GM18861 (cell line): Measurements from ENCODE around the gene AVP.
"Not testable (repeated sequence)": the region's sequence is repeated elsewhere in the genome, so short reads cannot be mapped to it uniquely, and the experiment has no call there.

ENCODE experiments used
- ATAC-seq: cut with Tn5 transposase; IDR thresholded peaks from one replicate; pipeline ENCODE4 v1.9.1; 2021; ENCODE audit not compliant: unreplicated experiment

The AVP gene, protein sequence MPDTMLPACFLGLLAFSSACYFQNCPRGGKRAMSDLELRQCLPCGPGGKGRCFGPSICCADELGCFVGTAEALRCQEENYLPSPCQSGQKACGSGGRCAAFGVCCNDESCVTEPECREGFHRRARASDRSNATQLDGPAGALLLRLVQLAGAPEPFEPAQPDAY

GRCh38 chr20:3084283-3084985, at the start of gene AVP:
TSS of gene AVP (minus strand) at chr20:3084724. CDS start at chr20:3084674, 50 bp downstream.
- ATAC-seq = no peak

DNA sequence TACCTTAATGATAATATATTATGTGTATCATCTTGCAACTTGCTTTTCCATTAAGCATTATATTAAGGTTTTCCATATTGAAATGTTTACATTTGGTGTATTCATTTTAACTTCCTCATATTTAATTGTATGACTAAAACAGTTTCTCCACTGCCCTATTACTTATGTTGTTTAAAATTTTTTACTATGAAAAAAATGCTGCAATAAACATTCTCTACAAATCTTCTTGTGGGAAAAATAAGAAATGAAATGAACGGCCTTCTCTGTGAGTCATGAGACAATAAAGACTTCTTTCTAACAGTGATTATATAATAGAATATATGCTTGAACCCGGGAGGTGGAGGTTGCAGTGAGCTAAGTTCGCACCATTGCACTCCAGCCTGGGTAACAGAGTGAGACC, 49.6 kb upstream of the AVP start:
- no peak for ATAC-seq

- no peak for ATAC-seq
Observed at GRCh38 chr20:3133155-3133554, 48.6 kb upstream of the AVP start.

GRCh38 chr20:3130051-3130600, 45.6 kb upstream of the AVP start:
- no peak for ATAC-seq

DNA sequence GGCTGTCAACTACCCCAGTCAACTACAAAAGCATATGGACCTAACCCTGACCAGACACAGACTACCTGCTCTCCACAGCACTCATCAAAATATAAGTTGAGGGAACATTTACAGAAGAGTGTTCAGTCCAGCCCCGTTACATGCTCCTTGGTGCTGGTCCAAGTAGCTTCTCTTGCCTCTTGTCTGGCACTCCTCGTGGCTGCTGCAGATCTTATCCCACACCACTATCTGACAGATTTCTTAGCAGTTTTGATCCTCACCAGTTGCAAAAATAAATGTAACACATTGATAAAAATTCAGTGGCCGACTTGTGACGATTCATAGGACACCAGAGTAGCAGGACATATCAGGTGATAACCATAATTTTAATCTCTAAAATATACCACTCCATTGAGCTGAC, 44.6 kb upstream of the AVP start:
- ATAC-seq = no peak

- ATAC-seq = no peak
Observed at GRCh38 chr20:3128275-3128984, 43.9 kb upstream of the AVP start.

DNA sequence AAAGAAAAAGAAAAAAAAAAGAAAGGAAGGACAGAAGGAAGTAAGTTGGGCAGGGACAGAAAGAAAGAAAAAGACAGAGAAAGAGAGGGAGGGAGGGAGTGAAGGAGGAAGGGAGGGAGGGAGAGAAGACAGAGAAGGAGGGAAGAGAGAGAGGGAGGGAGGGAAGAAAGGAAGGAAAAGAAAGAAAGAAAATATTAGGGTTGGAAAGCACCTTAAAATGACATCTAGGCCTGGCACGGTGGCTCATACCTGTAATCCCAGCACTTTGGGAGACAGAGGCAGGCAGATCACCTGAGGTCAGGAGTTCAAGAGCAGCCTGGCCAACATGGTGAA, 42.0 kb upstream of the AVP start:
- ATAC-seq = no peak

DNA sequence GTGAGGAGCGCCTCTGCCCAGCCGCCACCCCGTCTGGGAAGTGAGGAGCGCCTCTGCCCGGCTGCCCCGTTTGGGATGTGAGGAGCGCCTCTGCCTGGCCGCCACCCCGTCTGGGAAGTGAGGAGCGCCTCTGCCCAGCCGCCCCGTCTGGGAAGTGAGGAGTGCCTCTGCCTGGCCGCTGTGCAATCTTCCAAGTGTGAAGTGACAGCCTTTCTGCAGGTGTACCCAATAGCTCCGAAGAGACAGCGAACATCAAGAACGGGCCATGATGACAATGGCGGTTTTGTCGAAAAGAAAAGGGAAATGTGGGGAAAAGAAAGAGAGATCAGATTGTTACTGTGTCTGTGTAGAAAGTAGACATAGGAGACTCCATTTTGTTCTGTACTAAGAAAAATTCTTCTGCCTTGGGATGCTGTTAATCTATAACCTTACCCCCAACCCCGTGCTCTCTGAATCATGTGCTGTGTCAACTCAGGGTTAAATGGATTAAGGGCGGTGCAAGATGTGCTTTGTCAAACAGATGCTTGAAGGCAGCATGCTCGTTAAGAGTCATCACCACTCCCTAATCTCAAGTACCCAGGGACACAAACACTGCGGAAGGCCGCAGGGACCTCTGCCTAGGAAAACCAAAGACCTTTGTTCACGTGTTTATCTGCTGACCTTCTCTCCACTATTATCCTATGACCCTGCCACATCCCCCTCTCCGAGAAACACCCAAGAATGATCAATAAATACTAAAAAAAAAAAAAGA, 41.4 kb upstream of the AVP start:
- not testable (repeated sequence) for ATAC-seq

DNA sequence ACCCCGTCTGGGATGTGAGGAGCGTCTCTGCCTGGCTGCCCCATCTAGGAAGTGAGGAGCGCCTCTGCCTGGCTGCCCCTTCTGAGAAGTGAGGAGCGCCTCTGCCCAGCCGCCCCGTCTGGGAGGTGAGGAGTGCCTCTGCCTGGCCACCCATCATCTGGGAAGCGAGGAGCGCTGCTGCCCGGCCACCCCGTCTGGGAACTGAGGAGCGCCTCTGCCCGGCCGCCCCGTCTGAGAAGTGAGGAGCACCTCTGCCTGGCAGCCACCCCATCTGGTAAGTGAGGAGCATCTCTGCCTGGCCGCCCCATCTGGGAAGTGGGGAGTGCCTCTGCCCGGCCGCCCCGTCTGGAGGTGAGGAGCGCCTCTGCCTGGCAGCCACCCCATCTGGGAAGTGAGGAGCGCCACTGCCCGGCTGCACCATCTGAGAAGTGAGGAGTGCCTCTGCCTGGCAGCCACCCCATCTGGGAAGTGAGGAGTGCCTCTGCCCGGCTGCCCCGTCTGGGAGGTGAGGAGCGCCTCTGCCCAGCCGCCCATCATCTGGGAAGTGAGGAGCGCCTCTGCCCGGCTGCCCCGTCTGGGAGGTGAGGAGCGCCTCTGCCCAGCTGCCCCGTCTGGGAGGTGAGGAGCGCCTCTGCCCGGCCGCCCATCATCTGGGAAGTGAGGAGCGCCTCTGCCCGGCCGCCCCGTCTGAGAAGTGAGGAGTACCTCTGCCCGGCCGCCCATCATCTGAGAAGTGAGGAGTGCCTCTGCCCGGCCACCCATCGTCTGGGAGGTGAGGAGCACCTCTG, 40.4 kb upstream of the AVP start:
- ATAC-seq = not testable (repeated sequence)

GRCh38 chr20:3124163-3124562, 39.6 kb upstream of the AVP start:
- not testable (repeated sequence) for ATAC-seq

DNA sequence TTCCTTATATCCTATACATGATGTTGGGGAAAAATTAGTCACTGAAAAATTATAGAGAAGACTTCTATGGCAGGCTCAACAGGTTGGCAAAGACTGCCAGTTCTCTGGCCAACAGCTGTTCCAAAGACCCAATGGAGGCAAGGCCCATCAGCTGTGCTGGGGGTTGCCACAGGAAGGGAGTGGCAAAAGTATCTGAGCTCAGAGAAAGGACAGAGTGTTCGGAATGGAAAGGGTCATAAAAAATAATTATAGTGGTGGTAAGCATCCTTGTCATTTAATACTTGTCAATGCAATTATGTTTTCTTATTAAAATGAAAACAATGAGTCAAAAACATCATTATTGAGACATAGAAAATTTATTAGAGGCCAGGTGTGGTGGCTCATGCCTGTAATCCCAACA, 39.0 kb upstream of the AVP start:
- ATAC-seq = no peak

DNA sequence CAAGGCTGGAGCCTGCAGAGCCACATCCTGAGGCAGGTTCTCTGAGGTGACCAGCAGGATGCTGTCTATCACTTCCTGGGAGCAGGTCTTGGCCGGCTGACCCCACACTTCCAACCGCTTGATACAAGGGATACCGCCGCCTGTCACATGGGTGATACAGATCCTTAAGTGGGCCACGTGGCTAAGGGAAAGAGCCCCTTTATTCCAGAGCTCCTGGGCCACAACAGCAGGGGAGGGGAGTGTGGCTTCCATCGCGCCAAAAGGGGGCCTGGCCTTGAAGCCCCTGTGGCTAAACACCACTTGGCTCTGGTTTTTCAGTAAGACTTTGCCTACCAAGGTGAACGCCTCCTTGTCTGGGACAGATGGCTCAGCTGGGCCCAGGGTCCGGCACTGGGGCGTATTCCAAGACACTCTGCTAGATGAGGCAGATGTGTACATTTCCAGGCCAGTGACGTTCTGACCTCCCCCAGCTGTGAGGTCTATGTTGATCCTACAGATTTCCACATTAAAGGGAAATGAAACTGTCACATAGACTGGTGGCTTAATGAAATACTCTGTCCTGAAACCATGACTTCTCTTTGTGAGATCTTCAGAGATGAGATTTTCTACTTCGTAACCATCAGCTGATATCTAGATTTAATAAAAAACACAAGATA, 37.6 kb upstream of the AVP start:
- no peak for ATAC-seq

DNA sequence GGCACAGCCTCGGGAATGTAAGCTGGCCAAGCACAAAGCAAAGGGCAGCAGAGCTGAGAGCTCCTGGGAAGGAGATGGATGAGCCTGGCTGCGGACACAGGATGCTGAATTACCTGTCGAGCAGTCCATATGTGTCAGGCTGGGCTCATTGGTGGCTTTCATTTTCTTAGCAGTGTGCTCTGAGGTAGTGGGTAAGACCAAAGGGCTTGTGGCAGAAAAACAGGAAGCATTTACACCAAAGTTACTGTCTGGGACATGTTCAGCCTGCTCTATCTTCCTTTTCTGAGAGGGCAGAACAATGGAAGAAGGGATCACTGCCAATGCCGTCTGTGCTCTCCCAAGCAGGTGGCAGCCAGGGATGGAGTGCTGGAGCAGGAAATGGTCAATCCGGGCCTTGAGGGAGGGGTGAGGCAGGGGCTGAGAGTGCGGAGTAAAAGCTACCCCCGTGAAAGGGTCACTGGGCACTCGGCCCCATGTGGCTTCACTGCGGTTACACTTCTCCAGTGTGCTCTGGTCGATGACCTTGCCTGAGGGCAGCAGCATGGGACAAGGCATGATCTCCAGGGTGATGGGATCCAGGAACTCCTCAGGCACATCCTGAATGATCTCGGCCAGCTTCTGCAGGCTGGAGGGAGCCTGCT, 36.9 kb upstream of the AVP start:
- ATAC-seq = no peak

- no peak for ATAC-seq
Observed at GRCh38 chr20:3119044-3119443, 34.5 kb upstream of the AVP start.

GRCh38 chr20:3117839-3118379, 33.4 kb upstream of the AVP start:
- peak; percentile 63 for ATAC-seq

DNA sequence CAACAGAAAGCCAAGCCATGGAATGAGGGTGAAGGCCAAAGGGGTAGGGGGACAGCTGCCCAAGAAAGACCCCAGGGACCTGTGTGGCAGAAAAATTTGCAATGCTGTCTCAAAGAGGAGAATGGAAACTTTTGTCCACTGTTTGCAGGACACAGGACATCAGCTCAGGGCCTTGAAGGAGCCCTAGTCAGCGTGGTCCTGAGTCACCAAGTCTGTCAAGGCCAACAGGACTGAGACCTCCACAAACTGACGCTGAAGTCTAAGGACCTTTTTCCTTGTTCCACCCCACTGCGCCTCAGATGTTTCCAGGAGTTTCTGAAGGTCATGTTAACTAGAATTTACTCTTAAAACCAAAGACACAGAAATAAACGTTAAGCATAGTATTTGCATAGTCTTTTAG, 31.8 kb upstream of the AVP start:
- ATAC-seq = no peak

DNA sequence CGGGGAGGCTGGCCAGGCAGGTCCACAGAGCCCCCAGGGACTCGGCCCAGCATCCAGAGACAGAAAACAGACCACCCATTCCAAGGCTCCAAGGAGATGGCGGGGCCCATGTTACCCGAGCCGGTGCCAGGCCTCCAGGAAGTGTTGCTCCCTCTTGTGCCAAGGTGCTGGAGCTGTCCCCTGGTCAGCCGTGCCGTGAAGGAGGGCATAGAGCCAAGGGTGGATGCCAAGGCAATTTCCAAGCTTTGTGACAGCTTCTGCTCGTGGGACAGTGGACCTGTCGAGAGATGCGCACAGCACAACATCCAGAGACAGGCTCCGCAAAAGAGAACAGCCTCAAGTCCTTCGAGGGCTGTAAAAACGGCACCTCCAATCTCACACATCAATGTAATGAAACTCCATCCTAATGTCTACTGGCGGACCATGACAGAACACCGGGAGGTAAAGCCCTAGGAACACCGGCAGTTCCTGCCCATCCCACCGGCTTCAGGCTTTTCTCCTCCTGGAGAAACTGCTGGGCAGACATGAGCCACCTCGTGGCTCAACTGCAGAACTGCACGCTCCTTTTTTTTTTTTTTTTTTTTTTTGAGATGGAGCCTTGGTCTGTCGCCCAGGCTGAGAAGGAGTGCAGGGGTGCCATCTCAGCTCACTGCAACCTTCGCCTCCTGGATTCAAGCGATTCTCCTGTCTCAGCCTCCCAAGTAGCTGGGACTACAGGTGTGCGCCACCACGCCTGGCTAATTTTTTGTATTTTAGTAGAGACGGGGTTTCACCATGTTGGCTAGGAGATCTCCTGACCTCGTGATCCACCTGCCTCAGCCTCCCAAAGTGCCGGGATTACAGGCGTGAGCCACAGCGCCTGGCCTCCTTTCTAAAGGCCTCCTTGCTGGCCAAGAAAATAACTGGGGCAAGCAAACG, 30.9 kb upstream of the AVP start:
- ATAC-seq = no peak

- no peak for ATAC-seq
Observed at GRCh38 chr20:3111995-3112394, 27.5 kb upstream of the AVP start.
